ENCODE data around the gene CS.
"Not testable (repeated sequence)": the region's sequence is repeated elsewhere in the genome, so short reads cannot be mapped to it uniquely, and the experiment has no call there.

The CS gene

DNA sequence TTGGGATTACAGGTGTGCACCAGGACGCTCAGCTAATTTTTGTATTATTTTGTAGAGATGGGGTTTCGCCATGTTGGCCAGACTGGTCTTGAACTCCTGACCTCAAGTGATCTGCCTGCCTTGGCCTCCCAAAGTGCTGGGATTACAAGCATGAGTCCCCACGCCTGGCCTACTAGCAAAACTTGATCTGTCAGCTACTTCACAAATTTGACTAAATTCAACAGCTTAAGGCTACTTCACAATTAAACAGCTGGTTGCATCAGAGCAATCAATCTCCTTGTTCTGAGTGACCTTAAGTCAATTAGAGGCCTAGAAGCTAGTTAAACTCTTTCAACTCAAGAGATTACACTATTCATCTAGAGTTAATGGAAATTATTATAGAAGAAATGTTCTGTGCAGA, 21.2 kb downstream of the CS start:
- DNase-seq (ENCODE audit: low spot score), result no peak

DNA sequence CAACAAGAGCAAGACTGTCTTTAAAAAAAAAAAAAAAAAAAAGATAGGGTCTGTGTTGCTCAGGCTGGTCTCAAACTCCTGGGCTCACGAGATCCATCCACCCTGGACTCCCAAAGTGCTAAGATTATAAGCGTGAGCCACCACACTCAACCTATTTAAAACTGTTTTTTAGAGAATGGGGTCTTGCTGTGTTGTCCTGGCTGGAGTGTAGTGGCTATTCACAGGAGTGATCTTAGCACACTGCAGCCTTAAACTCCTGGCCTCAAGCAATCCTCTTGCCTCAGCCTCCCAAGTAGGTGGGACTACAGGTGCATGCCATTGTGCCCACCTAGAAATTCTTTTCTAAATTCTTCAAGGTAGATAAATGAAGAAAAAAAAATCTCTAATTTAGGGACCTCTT, 25.8 kb downstream of the CS start:
- no peak for DNase-seq (ENCODE audit: low spot score)

DNA sequence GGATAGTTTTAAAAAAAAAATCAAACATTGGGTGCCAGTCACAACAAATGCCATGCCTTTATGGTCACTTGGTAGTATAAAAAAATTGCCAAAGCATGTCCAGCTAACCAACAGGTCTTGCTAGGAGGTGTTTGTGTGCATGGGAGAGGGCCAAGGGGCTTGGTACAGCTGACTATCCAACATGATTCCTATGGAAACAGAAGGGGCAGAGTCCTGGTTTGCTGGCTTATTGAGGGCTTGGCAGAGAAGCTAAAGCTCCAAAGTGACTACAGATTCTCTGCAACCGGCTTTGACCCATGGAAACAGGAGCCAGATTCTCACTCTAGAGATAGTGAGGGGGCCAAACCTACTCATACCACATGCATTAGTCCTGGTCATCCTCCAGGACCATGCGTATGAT, 27.7 kb downstream of the CS start:
- not testable (repeated sequence) for DNase-seq (ENCODE audit: low spot score)

DNA sequence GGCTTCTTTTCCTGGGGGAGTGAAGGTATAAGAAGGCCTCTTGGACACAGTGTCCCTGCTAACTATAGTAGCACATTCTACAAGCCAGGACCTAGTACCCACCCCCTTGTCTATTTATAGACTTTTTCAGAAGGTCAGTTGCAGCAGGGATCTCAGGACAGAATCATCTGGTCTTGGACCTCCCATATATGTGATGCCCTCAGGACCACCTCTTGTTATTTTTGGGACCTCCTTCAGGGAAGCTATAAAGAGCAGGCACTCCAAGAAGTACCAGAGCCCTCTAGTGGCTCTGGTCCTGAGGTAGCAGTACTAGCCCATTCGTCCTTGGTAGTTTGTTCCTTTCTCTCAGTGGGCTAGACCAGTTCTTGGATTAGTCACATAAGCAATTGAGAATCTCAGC, 29.1 kb downstream of the CS start:
- DNase-seq (ENCODE audit: low spot score), result no peak

DNA sequence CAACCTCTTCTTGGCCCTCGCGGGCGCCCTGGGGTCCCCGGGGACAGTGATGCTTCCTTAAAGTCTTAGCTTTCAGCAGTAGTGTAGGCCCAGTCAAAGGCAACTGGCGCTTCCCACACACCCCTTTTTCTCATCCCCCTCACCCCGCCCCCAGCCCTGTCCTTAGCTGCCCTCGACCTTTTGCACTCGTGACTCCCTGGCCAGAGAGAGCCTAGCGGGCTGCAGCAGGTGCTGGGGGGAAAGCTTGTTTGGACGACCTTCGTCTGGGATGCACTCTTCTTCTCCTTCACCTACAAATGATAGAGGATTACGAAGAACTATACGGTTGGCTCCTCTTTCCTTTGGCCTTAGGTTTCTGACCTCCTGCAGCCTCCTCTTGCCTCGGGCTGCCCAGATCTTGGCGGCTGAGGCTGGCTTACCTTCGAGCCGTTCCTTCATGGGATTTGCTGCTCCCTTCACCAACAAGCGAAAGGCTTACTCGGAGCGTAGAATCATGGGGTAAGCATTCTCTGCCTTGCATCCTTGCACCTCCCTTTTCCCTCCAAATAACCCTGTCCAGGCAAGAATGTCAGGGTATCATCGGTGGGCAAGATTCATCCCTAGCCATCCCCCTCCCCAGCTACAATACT, 32.6 kb downstream of the CS start:
- no peak for DNase-seq (ENCODE audit: low spot score)

DNA sequence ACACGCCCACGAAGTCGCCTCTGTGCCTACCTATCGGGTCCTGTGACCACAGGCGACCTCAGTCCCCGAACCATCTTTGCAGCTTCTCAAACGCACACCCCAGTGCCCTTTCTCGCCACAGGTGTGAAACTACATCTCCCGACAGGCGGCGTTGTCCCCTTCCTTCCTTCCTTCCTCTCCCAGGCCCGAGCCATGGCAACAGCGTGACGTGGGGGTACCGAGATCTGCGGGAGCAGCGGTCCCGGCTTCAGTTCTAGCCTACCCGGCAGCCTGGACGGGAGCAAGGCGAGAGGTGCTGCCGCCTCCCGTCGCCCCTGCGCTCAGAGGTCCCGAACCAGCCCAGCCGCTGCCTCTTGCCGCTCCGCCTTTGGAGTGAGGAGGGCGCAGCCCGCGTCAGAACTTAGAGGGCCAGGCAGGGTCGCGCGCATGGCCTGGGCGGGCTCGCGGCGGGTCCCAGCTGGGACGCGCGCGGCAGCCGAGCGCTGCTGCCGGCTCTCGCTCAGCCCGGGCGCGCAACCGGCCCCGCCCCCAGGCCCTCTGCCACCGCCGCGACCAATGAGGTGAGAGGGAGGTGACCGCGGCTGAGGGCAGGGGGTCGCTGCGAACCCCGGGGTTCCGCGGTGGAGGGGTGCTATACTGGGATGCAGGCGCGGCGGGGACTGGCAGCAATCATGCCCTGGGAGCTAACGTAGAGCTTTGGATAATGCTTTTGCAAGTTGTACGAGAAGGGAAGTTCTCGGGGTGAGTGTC, 33.3 kb downstream of the CS start, which contains the start of gene COQ10A:
TSS of gene COQ10A (plus strand) at position 250 of the 750 bp plus-strand sequence. CDS start at position 427, 177 bp downstream.
- DNase-seq (ENCODE audit: low spot score), result peak; percentile 91

DNA sequence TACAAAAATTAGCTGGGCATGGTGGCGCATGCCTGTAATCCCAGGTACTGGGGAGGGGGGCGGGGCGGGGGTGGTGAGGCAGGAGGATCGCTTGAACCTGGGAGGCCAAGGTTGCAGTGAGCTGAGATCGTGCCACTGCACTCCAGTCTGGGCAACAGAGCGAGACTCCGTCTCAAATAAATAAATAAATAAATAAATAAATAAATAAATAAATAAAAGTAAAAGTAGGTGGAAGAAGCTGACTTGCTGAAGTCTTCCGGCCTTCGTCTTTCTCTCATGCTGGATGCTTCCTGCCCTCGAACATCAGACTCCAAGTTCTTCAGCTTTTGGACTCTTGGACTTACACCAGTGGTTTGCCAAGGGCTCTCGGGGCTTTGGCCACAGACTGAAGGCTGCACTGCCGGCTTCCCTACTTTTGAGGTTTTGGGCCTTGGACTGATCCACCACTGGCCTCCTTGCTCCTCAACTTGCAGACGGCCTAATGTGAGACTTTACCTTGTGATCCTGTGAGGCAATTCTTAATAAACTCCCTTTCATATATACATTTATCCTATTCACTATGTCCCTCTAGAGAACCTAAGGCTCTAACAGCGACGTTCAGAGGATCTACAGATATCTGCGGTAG, 34.0 kb downstream of the CS start:
- not testable (repeated sequence) for DNase-seq (ENCODE audit: low spot score)

DNA sequence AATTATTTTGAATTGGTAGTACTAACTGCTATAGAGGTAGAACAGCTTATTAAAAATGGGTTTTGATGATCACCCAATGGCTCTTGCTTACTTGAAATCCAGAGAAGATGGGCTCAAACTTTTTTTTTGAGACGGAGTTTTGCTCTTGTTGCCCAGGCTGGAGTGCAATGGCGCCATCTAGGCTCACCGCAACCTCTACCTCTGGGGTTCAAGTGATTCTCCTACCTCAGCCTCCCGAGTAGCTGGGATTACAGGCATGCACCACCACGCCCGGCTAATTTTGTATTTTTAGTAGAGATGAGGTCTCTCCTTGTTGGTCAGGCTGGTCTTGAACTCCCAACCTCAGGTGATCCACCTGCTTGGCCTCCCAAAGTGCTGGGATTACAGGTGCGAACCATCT, 37.2 kb downstream of the CS start:
- DNase-seq (ENCODE audit: low spot score), result not testable (repeated sequence)

DNA sequence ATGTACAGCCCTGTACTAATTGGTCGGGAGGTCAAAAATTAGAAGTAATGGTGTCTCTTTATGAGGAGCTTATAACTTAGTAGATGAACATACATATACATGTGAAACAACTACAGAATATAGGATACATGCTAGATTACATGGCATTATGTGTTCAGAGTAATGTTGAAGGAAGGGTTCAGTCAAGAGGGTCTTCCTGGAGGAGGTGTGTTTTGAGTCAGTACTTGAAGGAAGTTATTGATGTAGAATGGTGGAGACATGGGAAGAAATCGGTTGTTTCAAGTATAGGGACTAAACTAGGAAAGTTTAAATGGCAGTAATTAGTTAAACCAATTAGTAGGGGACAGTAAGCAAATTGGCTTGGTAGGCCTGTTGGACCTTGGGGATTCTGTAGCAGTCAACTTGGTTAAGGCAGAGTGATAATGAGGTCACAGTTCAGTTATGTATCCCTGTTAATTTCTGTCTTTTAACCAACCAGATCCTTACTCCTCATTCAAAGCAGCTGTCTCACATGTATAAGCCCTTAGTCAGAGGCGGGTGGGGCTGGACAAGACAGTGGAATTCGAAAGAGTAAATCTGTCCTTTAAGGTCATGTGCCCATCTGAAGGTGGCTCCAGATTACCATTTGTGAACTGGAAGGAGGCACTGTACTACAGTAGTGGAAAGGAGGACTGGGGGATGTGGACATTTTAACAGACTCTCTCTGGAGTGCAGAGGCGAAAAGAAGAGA, 38.5 kb downstream of the CS start:
- peak; percentile 87 for DNase-seq (ENCODE audit: low spot score)

DNA sequence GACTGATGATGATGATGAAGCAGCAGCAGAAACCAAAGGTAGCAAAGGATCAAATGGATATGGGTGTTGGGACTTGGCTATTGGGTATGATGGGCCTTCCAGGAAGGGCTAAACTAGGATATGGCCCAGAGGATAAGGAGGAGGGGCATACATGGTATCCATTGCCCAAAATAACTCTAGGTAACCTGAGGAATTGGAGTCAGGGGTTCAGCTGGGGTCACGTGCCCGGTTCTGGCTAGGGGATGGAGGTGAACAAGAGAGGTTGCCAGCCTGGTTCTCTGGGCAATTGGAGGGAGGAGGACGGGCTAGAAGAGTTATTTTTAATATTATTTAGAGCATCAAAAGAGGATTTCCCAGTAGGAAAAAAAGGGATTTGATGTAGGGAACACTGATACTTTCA, 39.2 kb downstream of the CS start:
- no peak for DNase-seq (ENCODE audit: low spot score)

DNA sequence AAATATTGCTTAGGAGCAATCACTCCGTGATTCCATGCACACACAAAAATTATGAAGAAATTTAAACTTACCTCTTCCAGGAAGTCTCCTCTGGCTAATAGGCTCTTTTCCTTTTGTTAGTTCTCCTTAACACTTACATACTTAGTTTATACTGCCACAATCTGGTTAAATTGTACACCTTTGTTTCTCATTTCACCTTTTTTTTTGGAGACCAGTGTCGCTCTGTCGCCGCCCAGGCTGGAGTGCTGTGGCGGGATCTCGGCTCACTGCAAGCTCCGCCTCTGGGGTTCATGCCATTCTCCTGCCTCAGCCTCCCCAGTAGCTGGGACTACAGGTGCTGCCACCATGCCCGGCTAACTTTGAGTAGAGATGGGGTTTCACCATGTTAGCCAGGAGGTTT, 39.8 kb downstream of the CS start:
- no peak for DNase-seq (ENCODE audit: low spot score)

DNA sequence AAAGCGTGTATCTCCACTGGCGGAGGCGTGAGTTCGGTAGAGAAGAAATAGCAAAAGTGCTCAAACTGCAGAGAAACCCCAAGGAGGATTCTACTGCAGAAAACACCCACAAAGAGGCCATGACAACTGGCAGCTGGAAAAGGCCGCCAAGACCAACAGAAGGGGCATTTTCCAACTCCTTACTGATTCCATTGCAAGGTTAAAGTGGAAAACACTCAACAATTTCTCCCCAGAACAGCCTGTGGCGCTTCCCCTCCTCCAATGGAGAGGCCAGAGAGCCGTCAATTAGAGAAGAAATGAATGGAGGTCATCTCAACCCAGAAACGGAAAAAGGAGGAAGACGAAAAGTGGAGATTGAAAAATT, 41.3 kb downstream of the CS start:
- no peak for DNase-seq (ENCODE audit: low spot score)

DNA sequence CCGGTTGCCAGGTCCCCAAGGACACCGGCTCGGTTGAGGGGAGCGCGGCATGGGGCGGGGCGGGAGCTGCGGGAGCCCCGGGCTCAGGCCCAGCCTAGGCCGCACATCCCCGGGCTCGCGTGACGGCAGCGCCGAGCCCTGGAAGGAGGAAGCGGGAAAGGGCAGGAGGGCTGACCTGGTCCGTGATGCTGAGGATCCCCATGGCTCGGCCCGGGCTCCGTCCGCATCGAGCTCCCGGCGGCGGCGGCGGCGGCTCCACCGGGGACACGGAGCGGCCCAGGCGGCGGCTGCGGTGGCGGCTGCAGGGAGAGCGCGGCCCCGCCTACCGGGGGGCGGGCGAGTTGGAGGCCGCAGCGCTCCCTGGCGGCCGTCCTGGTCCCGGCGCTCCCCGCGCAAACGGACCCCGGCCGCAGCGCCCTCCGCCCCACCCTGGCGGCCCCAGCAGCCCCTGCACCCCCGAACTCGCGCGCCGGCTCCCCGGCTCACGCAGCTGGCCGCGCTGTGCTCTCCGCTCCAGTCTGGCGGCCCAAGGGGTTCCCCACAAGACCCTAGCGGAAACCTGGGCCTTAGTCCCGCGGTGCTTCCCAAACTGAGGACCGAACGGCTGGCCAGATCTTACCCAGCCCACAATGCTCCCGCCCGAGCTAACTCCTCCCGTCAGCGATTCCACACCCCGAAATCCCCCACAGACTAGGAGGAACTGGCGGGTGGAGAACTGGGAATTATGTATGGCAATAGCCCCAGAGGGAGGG, 41.9 kb downstream of the CS start, which contains the start of gene ANKRD52:
TSS of gene ANKRD52 (minus strand) at position 317 of the 752 bp plus-strand sequence. CDS start at position 202, 115 bp downstream.
- peak; percentile 72 for DNase-seq (ENCODE audit: low spot score)

DNA sequence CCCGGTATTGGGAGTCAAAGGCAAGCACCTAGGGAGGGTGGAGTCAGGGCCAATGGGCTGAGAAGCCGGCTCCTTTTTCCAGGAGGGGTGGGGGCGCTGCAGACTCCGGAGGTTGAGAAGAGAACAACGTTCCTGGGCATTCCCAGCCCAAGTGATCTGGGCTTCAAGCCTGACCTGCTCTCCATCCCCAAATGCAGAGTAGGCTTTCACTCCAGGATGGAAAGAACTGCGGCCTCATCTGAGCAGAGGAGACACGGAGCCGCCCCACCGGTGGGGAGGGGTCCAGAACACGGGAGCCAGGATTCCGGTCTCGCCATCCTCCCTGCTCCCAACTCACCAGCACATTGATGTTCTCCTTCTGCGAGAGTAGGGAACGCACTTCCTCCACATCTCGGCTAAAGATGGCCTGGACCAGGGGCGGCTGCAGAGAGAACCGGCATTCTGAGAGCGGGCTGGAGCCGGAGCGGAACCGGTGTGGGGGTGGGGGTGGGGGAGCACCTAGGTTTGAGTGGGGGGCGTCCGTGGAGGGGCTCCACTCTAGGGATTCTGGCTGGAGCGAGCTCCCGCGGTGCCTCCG, 42.6 kb downstream of the CS start:
- no peak for DNase-seq (ENCODE audit: low spot score)

DNA sequence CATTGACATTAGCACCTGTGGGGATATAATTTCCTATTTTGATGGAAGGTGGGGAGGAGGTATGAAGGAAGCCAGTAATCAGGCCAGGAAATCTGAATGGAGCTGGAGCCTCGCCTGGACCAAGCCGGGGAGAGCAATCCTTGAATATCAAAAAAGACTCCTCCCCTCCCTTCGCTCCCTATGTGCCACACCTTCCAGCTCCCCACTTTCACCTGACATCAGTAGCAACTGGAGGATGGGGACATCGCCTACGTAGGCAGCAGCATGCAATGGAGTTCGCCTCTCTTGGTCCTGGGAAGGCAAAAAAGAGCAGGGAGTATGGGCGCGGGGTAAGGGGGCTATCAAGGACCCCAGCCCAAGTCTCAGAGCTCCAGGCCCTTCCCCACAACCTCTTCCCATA, 43.1 kb downstream of the CS start:
- no peak for DNase-seq (ENCODE audit: low spot score)

DNA sequence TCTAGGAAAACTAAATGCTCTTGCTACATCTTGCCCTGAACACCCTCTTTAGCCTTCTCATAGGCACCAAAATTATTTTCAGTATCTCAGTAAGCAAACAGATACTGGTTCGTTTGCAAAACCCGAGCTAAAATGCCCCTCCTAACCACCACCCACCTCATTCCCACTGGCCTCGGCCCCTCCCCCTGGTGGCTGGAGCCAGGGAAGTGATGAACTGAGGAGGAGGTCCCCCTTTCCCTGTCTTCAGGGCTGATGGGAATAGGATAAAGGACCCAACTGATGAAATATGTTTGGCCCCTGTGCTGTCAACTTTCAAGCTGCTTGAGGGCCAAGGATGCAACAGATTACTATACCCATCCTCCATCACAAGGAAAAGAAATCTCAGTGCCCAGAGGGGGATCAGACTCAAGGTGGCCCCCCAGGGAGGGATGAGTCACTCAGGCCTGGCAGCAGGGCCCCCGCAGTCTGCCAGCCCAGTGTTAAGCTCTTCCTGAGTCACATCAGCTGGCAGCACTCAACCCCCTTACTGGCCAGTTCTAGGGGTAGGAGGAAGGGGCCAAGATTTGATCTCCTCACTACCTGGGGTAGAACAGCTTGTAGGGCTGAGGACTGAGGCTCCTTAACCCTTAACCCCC, 43.7 kb downstream of the CS start:
- no peak for DNase-seq (ENCODE audit: low spot score)

DNA sequence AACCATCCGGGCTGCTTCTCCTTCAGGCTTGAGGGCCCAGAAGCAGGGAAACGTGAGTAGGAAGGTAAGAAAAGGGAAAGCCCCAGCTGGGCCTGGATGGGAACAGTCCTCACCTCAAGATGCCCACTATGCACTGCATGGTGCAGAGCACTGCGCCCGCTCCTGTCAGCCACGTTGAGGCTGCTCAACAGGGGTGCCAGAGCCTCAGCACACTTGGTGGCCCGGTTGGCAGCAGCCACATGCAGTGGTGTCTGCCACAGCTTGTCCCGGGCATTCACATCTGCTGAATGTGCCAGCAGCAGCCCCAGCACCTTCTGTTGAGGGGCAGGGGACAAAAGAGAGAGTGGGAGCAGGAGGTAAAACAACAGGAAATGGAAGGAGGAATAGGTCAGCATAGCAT, 44.5 kb downstream of the CS start:
- no peak for DNase-seq (ENCODE audit: low spot score)

DNA sequence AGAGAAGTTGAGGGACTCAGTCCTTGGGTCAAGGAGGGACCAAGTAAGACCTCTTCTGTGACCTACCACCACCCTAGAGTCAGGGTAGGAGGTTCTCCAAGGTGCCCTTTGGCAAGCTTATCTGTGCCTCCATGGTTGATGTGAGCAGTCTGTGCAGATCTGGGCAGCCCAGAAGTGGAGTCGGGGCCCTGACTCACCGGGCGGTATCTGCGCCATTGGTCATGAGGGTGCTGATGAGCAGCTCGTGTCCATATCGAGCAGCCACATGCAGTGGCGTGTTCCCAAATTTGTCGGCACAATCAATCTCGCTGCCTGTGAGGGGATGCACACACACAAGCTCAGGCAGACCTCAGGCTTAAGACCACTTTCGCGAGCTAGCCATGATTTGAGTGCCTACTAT, 47.0 kb downstream of the CS start:
- DNase-seq (ENCODE audit: low spot score), result no peak

DNA sequence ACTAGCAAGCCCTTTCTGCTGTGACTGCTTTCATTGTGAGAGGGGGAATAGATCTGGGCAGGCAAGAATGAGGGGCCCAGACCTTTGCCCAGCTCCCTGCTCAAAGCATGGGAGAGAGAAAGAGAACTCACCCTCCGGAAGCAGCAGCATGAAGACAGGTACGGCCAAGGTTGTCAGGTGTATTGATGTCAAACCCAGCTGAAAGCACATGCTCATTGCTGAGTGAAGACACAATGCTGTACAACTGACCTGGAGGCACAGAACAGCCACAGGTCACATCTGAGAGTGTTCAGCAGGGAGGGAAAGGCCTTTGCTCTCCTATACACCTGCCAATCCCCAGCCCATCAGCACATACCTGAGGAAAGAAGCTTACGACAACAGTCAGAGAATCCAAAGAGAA, 47.5 kb downstream of the CS start:
- DNase-seq (ENCODE audit: low spot score), result no peak

DNA sequence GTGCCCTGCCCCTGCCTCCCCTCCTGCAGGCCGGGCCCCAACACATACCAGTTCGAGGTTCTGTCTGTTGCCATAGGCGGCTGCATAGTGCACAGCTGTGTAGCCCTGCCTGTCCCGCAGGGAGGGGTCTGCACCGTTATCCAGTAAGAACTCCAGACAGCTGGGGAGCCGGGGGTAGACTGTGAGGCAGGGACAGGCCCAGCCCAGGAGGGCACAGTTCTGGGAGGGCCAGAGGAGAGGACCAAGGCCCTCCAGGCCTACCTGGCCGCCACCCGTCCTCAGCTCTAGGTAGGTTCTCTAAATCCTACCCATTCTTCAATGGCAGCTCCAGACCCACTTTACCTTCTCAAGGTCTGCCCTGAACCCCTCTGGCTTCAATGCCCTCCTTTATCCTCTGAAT, 51.4 kb downstream of the CS start:
- no peak for DNase-seq (ENCODE audit: low spot score)

DNA sequence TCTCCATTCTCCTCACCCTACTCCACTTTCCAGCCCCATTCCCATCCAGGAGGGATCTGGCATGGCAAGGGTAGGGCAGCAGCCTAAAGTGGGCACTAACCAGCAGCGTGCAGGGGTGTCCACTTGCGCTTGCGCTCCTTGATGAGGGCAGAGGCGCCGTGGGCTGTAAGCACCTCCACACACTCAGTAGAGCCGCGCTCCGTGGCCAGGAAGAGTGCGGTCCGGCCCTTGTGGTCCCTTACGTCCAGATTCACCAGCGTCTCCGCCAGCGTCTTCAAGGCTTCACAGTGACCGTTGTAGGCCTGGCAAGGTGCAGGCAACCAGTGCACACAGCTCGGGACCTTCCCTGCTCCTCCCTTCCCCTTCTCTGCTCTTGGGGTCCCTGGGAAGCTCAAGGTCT, 52.2 kb downstream of the CS start:
- no peak for DNase-seq (ENCODE audit: low spot score)
